ENCODE measurements around the gene STRN. TPM values are rescaled to one million over a fixed set of nuclear protein-coding genes. Genes with fewer than 3 reads are reported as not detected.

Gene STRN
- total and polyA plus RNA-seq, 4 donors: 3.7 to 35.9 (median 15.7) TPM

DNA sequence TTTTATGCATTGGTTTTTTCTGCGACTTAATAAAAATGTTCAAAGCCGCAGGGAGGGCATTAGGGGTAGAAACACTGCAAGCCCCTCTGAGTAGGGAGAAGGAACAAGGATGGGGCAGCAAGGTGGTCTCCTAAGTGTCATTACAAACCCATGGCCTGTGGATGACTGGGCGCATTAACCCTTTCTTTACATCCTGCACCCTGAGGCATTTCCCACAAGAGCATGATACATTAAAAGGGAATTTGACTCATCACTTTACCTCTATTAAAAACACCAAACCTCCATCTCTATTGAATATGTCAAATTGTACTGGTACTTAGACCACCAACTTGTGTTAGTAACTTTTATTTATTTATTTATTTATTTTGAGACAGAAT lies 157.3 kb downstream of the STRN start:
- H3K4me1 ChIP-seq (ENCODE audit: control insufficient read depth in 5 of 5, insufficient read depth in 5 of 5, low read length in 5 of 5): no peaks in the 10 kb centered on the region
- H3K9me3 ChIP-seq (ENCODE audit: control insufficient read depth in 4 of 4, insufficient read depth in 3 of 4, low read length in 3 of 4): peaks cover 0 to 4% (median 0%) of the 10 kb centered on the region in 4 donors
- H3K36me3 ChIP-seq (ENCODE audit: control insufficient read depth in 4 of 4, insufficient read depth in 4 of 4, low read length in 4 of 4): no peaks in the 10 kb centered on the region
- no peak overlapping the region for H3K9ac ChIP-seq (ENCODE audit: insufficient read depth in 1 of 2, low read length in 2 of 2)
- DNase-seq (no peak), ATAC-seq (ENCODE audit: insufficient read depth, low FRiP score) (no peak)
- TF ChIP-seq, protein P1, sequence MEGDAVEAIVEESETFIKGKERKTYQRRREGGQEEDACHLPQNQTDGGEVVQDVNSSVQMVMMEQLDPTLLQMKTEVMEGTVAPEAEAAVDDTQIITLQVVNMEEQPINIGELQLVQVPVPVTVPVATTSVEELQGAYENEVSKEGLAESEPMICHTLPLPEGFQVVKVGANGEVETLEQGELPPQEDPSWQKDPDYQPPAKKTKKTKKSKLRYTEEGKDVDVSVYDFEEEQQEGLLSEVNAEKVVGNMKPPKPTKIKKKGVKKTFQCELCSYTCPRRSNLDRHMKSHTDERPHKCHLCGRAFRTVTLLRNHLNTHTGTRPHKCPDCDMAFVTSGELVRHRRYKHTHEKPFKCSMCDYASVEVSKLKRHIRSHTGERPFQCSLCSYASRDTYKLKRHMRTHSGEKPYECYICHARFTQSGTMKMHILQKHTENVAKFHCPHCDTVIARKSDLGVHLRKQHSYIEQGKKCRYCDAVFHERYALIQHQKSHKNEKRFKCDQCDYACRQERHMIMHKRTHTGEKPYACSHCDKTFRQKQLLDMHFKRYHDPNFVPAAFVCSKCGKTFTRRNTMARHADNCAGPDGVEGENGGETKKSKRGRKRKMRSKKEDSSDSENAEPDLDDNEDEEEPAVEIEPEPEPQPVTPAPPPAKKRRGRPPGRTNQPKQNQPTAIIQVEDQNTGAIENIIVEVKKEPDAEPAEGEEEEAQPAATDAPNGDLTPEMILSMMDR (IDR thresholded peaks at IDR 0.05; ENCODE audit: control extremely low read depth, extremely low read depth): no peak
- WGBS, 2 donors: 91 to 98% methylated on average over 3 of the region's 3 CpGs
- H3K27me3 ChIP-seq (ENCODE audit: control insufficient read depth in 3 of 3, insufficient read depth in 3 of 3, low read length in 2 of 3): no peaks in the 10 kb centered on the region
- no peak overlapping the region for H3K4me3 ChIP-seq
- no peak overlapping the region for H3K27ac ChIP-seq (ENCODE audit: low read depth in 1 of 2, low read length in 1 of 2)

DNA sequence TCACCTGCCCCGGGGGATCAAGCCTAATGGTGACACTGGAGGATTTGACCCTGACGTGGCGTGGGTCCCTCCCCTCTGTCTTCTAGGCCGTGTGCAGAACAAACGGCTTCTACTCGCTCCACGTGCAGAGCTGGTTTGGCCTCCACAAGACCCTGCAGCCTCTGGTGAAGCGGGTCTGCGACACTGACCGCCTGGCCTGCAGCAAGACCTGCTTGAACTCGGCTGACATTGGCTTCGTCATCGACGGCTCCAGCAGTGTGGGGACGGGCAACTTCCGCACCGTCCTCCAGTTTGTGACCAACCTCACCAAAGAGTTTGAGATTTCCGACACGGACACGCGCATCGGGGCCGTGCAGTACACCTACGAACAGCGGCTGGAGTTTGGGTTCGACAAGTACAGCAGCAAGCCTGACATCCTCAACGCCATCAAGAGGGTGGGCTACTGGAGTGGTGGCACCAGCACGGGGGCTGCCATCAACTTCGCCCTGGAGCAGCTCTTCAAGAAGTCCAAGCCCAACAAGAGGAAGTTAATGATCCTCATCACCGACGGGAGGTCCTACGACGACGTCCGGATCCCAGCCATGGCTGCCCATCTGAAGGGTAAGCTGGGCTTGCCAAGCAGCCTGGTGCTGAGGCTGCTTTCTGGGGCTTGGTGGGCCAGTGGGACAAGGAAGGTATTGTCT lies 157.8 kb downstream of the STRN start:
- H3K4me3 ChIP-seq: no peak overlapping the region
- DNase-seq (no peak), ATAC-seq (ENCODE audit: insufficient read depth, low FRiP score) (no peak)
- H3K9ac ChIP-seq (ENCODE audit: insufficient read depth in 1 of 2, low read length in 2 of 2): no peak overlapping the region
- no peak overlapping the region for H3K27ac ChIP-seq (ENCODE audit: low read depth in 1 of 2, low read length in 1 of 2)
- peaks cover 0 to 4% (median 0%) of the 10 kb centered on the region in 4 donors for H3K9me3 ChIP-seq (ENCODE audit: control insufficient read depth in 4 of 4, insufficient read depth in 3 of 4, low read length in 3 of 4)
- H3K36me3 ChIP-seq (ENCODE audit: control insufficient read depth in 4 of 4, insufficient read depth in 4 of 4, low read length in 4 of 4): no peaks in the 10 kb centered on the region
- H3K4me1 ChIP-seq (ENCODE audit: control insufficient read depth in 5 of 5, insufficient read depth in 5 of 5, low read length in 5 of 5): no peaks in the 10 kb centered on the region
- 94 to 97% methylated on average over 35 of the region's 35 CpGs for WGBS, 2 donors
- no peaks in the 10 kb centered on the region for H3K27me3 ChIP-seq (ENCODE audit: control insufficient read depth in 3 of 3, insufficient read depth in 3 of 3, low read length in 2 of 3)
- TF ChIP-seq, protein P1 (IDR thresholded peaks at IDR 0.05; ENCODE audit: control extremely low read depth, extremely low read depth): no peak

DNA sequence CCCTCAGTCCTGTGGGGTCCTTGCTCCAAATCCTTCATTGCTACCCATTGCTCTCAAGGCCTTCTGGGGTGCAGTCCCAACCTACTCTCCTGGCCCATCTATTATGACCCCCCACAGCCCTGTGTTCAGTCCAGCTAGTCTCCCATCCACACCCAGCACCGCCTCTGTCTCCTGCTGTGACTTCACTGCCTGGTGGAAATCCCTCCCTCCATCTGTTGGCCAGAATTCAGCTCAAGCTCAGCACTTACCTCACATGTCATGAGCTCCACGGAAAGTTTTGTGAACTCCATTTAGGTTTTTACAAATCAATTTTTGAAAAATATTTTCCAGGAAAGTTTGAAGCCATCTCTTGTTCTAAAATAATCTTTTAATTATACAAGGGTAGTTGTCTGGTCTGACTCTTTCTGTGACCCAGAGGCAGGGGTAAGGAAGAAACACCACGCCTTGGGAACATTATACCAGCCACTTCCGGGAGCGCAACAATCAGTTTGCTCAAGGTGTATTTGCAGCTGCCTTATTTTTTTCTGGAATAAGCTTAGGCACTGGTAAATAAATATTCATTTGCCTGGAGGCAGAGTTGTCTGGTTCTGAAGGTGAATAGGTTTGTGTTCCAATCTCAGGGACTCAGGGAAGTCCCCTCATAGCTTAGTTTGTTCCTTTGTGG lies 159.0 kb downstream of the STRN start:
- H3K27me3 ChIP-seq (ENCODE audit: control insufficient read depth in 3 of 3, insufficient read depth in 3 of 3, low read length in 2 of 3): no peaks in the 10 kb centered on the region
- no peak overlapping the region for H3K27ac ChIP-seq (ENCODE audit: low read depth in 1 of 2, low read length in 1 of 2)
- no peaks in the 10 kb centered on the region for H3K4me1 ChIP-seq (ENCODE audit: control insufficient read depth in 5 of 5, insufficient read depth in 5 of 5, low read length in 5 of 5)
- H3K9me3 ChIP-seq (ENCODE audit: control insufficient read depth in 4 of 4, insufficient read depth in 3 of 4, low read length in 3 of 4): peaks cover 0 to 4% (median 0%) of the 10 kb centered on the region in 4 donors
- H3K36me3 ChIP-seq (ENCODE audit: control insufficient read depth in 4 of 4, insufficient read depth in 4 of 4, low read length in 4 of 4): no peaks in the 10 kb centered on the region
- TF ChIP-seq, protein P1 (IDR thresholded peaks at IDR 0.05; ENCODE audit: control extremely low read depth, extremely low read depth): no peak
- DNase-seq (no peak), ATAC-seq (ENCODE audit: insufficient read depth, low FRiP score) (no peak)
- no peak overlapping the region for H3K9ac ChIP-seq (ENCODE audit: insufficient read depth in 1 of 2, low read length in 2 of 2)
- 82 to 90% methylated on average over 5 of the region's 5 CpGs for WGBS, 2 donors
- H3K4me3 ChIP-seq: no peak overlapping the region

Data from lung (tissue), 12 donors.